Erythroblast (primary cell): ENCODE measurements around the gene CRBN.

ENCODE experiments used
- GATA1 ChIP-seq: IDR thresholded peaks from 2 replicates; pipeline ENCODE4 v1.6.1; 2011; ENCODE audit warnings: low read depth, mild to moderate bottlenecking, control low read depth, low read length, moderate library complexity
- POLR2A ChIP-seq: IDR thresholded peaks from 2 replicates; pipeline ENCODE4 v1.6.1; 2011; ENCODE audit warnings: mild to moderate bottlenecking, low read length

DNA sequence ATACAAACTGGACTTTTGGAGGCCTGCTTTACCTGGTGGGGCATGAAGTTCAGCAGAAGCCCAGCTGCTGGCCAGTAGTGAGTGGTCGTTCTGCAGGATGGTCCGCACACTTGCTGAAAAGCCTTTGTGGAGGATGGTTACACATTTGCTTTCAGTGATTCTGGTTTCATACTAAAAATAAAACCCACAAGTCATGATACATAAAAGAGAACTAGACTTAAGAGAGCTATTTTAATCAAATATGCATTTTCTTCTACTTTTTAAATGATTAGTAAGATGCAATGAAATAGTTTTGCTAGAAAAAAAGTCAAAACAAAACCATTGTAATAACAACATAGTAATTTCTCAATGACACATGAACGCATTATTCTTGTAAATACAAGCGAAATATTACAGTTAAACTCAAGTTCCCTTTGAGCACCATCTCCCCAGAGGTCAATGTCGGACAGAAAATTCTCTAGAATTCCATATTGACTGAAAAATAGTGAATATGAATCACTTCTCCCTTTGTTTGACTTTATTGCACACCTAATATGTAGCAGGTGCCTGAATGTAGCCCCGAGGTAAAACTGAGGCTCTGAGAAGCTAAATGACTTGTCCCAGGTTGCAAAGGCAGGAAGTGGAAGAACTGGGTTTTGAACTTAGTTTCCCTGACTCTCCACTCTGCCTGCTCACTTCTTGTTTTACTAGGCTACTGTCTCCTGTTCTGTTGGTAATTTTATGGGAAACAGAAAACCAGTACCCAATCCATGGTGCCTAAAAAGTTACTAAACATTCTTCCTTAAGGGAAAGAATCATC lies 77.6 kb downstream of the CRBN start:
- TF ChIP-seq POLR2A (no peak), GATA1 (no peak)
